GM18861 (cell line): Measurements from ENCODE around the gene SIRPA.

Source experiments
- ATAC-seq: cut with Tn5 transposase; IDR thresholded peaks from one replicate; pipeline ENCODE4 v1.9.1; 2021; ENCODE audit not compliant: unreplicated experiment

Gene SIRPA

GRCh38 chr20:1887756-1888155, 7.5 kb upstream of the SIRPA start:
- ATAC-seq = no peak

- ATAC-seq = no peak
Observed at GRCh38 chr20:1888796-1889463, 6.3 kb upstream of the SIRPA start.

GRCh38 chr20:1890469-1891262, 4.5 kb upstream of the SIRPA start:
- no peak for ATAC-seq

GRCh38 chr20:1891263-1892118, 3.7 kb upstream of the SIRPA start:
- ATAC-seq = no peak

GRCh38 chr20:1892119-1892385, 3.2 kb upstream of the SIRPA start:
- ATAC-seq = no peak

- no peak for ATAC-seq
Observed at GRCh38 chr20:1893721-1894470, 1.3 kb upstream of the SIRPA start.

GRCh38 chr20:1894471-1894950, 696 bp upstream of the SIRPA start:
- no peak for ATAC-seq

GRCh38 chr20:1895674-1896483, 672 bp downstream of the SIRPA start:
- ATAC-seq = no peak

- no peak for ATAC-seq
Observed at GRCh38 chr20:1896484-1897258, 1.5 kb downstream of the SIRPA start.

GRCh38 chr20:1897541-1897940, 2.3 kb downstream of the SIRPA start:
- ATAC-seq = no peak

- peak; percentile 57 for ATAC-seq
Observed at GRCh38 chr20:1897965-1898464, 2.8 kb downstream of the SIRPA start.

GRCh38 chr20:1898482-1899240, 3.5 kb downstream of the SIRPA start:
- no peak for ATAC-seq

GRCh38 chr20:1899241-1899525, 4.0 kb downstream of the SIRPA start:
- ATAC-seq = no peak

GRCh38 chr20:1900321-1900801, 5.2 kb downstream of the SIRPA start:
- no peak for ATAC-seq

GRCh38 chr20:1901704-1902103, 6.5 kb downstream of the SIRPA start:
- no peak for ATAC-seq

- no peak for ATAC-seq
Observed at GRCh38 chr20:1902188-1902587, 7.0 kb downstream of the SIRPA start.

- ATAC-seq = no peak
Observed at GRCh38 chr20:1904135-1904534, 8.9 kb downstream of the SIRPA start.

- ATAC-seq = no peak
Observed at GRCh38 chr20:1905009-1905408, 9.8 kb downstream of the SIRPA start.

- ATAC-seq = no peak
Observed at GRCh38 chr20:1905693-1906092, 10.5 kb downstream of the SIRPA start.
